Stimulated activated CD4-positive, alpha-beta T cell treated with anti-CD3 and anti-CD28 coated beads, TNF-alpha, amount 100 ng/mL, for 24 hours (primary cell): ENCODE results near the gene SMPD4.
"Not testable (repeated sequence)": the region's sequence is repeated elsewhere in the genome, so short reads cannot be mapped to it uniquely, and the experiment has no call there.

Source experiments
- DNase-seq, 3 experiments: peaks; one replicate each; pipeline ENCODE4 v3.0.0-alpha.2; 2020; ENCODE audit warnings: low read depth in 3 of 3

SMPD4 gene

GRCh38 chr2:130157354-130157753, 24.0 kb downstream of the SMPD4 start:
- not testable (repeated sequence) for DNase-seq

- DNase-seq, result no peak
Observed at GRCh38 chr2:130156624-130157004, 24.8 kb downstream of the SMPD4 start.

- DNase-seq, result not testable (repeated sequence)
Observed at GRCh38 chr2:130155956-130156623, 25.3 kb downstream of the SMPD4 start.

- DNase-seq, result no peak
Observed at GRCh38 chr2:130154773-130155765, 26.3 kb downstream of the SMPD4 start.

GRCh38 chr2:130154423-130154770, 27.0 kb downstream of the SMPD4 start:
- not testable (repeated sequence) for DNase-seq

GRCh38 chr2:130153721-130154422, 27.5 kb downstream of the SMPD4 start:
- not testable (repeated sequence) for DNase-seq

GRCh38 chr2:130152816-130153595, 28.4 kb downstream of the SMPD4 start:
- DNase-seq, result no peak

- DNase-seq, result not testable (repeated sequence)
Observed at GRCh38 chr2:130152136-130152815, 29.1 kb downstream of the SMPD4 start.

GRCh38 chr2:130151145-130151512, 30.3 kb downstream of the SMPD4 start:
- DNase-seq, result not testable (repeated sequence)

- no peak for DNase-seq
Observed at GRCh38 chr2:130150181-130151144, 30.9 kb downstream of the SMPD4 start.

GRCh38 chr2:130148515-130148914, 32.9 kb downstream of the SMPD4 start:
- DNase-seq, result not testable (repeated sequence)

GRCh38 chr2:130145006-130145414, 36.4 kb downstream of the SMPD4 start, which contains the start of gene CCDC74B:
CCDC74B (minus strand) TSS chr2:130145112; CDS start chr2:130144996, 116 bp downstream.
- DNase-seq, result peak in 2 of 3 experiments; percentile 20 to 65

GRCh38 chr2:130143266-130144039, 37.9 kb downstream of the SMPD4 start:
- not testable (repeated sequence) for DNase-seq

GRCh38 chr2:130142396-130143265, 38.8 kb downstream of the SMPD4 start:
- not testable (repeated sequence) for DNase-seq

GRCh38 chr2:130141645-130142370, 39.6 kb downstream of the SMPD4 start:
- DNase-seq, result not testable (repeated sequence)

- not testable (repeated sequence) for DNase-seq
Observed at GRCh38 chr2:130141002-130141401, 40.4 kb downstream of the SMPD4 start.

GRCh38 chr2:130140516-130140915, 40.9 kb downstream of the SMPD4 start:
- not testable (repeated sequence) for DNase-seq
